Pulmonary artery endothelial cell (primary cell): ENCODE results near the gene KRT3. TPM values are rescaled to one million over a fixed set of nuclear protein-coding genes. Genes with fewer than 3 reads are reported as not detected.
"Not testable (repeated sequence)": the region's sequence is repeated elsewhere in the genome, so short reads cannot be mapped to it uniquely, and the experiment has no call there.

Source experiments
- DNase-seq: peaks from one replicate; pipeline ENCODE4 v3.0.0-alpha.2; 2011; ENCODE audit warnings: low read depth, low spot score
- total RNA-seq: library from RNA; depleted of rRNA; stranded (reverse); fragments of >200 nt; gene quantifications from 2 replicates; pipeline ENCODE4 v1.2.3, GENCODE V29; 2014

KRT3 gene
- total RNA-seq, 1 donor from 2014 or later, result not detected

GRCh38 chr12:52798003-52798670 is 2.2 kb upstream of the KRT3 start:
- DNase-seq, result no peak

GRCh38 chr12:52797529-52797894 is 1.6 kb upstream of the KRT3 start:
- no peak for DNase-seq

- DNase-seq, result no peak
Measured at GRCh38 chr12:52796839-52797528, 1.1 kb upstream of the KRT3 start.

GRCh38 chr12:52796429-52796794 is 495 bp upstream of the KRT3 start:
- DNase-seq, result no peak

GRCh38 chr12:52795332-52795674 is 614 bp downstream of the KRT3 start:
- DNase-seq, result not testable (repeated sequence)

GRCh38 chr12:52794479-52795331 is 1.2 kb downstream of the KRT3 start:
- no peak for DNase-seq

- no peak for DNase-seq
Measured at GRCh38 chr12:52792185-52793029, 3.5 kb downstream of the KRT3 start.

- no peak for DNase-seq
Measured at GRCh38 chr12:52791271-52792184, 4.4 kb downstream of the KRT3 start.

GRCh38 chr12:52790427-52791270 is 5.3 kb downstream of the KRT3 start:
- no peak for DNase-seq

- DNase-seq, result no peak
Measured at GRCh38 chr12:52789637-52790426, 6.1 kb downstream of the KRT3 start.

GRCh38 chr12:52788876-52789636 is 6.9 kb downstream of the KRT3 start:
- no peak for DNase-seq

- DNase-seq, result no peak
Measured at GRCh38 chr12:52788192-52788875, 7.6 kb downstream of the KRT3 start.

- DNase-seq, result no peak
Measured at GRCh38 chr12:52787324-52788191, 8.4 kb downstream of the KRT3 start.

- DNase-seq, result no peak
Measured at GRCh38 chr12:52784909-52785308, 11.0 kb downstream of the KRT3 start.

- DNase-seq, result no peak
Measured at GRCh38 chr12:52783563-52784316, 12.2 kb downstream of the KRT3 start.

- DNase-seq, result no peak
Measured at GRCh38 chr12:52782502-52782901, 13.4 kb downstream of the KRT3 start.
